Anterior cingulate cortex (tissue), 58 donors: Measurements from ENCODE around the gene CHID1.

Source experiments
- DNase-seq, 58 donors: peaks; one replicate each; lab custom pipeline; 2025; lab: John Stamatoyannopoulos, UW

The CHID1 gene

DNA sequence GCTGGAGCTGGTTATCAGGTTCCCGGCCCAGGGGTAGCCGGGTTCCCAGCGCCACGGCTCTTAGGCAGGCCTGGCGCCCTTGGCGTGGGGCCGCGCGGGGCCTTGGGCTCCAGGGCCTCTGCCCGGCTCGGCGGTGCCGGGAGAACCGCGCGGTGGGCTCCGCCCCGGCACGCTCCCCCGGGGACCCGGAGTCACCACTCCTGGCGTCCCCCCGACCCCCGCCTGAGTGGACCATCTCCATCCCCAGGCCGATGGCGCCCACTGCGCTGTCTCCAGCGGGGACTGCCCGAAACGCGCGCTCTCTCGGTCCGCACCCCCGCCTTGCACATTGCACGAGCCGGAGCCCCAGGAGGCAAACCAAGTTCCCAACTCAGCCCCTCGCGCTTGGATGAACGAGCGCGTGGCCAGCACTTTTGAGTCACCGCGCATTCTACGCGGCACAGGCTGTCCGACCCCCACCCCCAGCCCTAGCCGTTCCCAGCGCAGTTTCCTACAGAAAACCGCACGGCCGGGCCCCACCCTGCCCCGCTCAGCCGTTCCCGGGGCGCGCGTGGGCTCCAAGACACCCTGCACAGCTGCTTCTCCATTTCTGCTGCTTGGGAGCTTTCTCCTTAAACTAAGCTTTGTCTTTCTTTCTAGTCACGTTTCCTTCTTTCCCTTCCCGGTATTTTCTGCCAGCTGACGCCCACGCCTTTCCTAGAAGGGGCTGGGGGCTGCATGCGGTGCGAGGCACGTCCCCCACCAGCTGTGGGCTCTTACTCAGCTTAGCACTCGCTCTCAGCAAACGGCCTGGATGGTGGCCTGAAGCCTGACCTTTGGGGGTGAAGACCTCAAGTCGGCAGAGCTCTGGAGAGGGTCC lies 650 bp upstream of the CHID1 start:
- peak in 9 of 58 donors; percentile 38 to 68 (median 54) for DNase-seq

DNA sequence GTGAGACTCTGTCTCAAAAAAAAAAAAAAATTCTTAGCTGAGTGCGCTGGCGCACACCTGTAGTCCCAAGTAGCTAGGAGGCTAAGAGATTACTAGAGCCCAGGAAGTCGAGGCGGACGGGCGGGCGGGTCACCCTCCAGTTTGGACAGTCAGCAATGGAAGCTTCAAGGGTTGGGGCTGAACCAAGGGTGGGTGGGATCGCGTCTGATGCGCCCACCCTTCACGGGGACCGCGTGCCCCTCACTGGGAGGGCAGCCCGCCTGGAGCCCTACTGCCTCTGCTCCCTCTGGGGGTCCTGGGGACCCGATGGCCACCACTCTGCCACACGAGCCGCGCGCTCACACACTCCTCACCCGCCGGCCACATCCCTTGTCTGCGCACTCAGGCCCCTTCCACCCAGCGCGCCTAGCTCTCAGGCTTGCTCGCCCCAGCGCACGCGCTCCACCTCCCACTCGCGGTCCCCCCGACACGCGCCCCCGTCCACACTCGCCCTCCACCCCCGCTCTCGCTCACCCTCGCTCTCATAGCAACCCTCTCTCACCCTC lies 494 bp downstream of the CHID1 start:
- DNase-seq, result no peak

DNA sequence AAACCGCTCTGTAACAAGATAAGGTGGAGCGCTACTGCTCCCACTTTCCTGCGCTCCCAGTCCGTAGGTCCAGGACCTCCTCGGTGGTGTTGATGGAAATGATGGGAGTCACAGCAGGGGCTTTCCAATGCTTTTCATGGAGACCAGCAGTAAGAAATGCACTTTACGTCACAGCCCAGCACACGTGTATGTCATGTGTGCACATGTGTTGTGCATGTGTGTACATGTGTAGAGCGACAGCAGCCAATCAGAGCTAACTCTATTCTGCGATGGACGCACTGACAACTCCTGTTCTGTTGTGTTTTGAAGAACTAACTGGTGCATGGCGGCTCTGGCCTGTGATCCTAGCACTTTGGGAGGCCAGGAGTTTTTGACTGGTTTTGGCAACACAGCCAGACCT lies 1.2 kb downstream of the CHID1 start:
- no peak for DNase-seq

DNA sequence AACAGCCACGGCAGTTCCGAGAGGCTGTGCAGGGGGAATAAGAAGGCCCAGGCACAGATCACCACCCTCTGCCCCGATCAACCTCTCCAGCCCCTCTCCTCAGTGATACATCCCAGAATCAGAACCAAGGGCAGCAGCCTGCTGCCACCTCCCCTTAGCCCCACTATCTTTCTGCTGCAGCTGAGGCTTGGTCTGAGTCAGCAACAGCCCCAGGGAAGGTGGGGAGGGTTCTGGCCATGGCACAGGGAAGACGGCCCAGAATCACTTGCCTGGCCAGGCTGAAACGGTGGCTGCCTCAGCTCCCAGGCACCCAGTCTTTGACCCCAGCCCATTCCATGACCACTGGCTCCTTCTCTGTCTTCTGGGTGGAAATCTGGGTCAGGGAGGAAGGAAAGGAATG lies 2.3 kb downstream of the CHID1 start:
- no peak for DNase-seq

- DNase-seq, result no peak
These were observed 2.9 kb downstream of the CHID1 start for GRCh38 chr11:907668-908067.

- DNase-seq, result no peak
These were observed 4.7 kb downstream of the CHID1 start for GRCh38 chr11:905952-906351.

DNA sequence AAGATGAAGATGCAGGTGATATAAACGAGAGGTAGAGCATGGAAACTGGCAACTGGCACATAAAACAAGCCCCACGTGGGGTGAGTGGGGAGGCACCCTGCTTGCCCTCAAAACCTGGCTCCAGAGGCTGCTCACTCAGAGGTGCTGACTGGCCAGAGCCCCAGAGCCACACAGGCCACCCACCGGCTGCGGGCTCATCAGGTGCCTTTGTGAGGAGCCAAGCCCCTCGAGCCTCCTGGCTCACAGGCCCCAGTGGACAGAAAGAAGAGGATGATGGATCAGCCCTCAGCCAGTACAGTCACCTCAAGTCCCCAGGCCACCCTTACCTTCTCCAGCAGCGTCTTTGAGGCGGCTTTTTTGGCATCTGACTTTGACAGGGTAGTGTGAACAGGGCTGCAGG lies 6.2 kb downstream of the CHID1 start:
- DNase-seq, result no peak

DNA sequence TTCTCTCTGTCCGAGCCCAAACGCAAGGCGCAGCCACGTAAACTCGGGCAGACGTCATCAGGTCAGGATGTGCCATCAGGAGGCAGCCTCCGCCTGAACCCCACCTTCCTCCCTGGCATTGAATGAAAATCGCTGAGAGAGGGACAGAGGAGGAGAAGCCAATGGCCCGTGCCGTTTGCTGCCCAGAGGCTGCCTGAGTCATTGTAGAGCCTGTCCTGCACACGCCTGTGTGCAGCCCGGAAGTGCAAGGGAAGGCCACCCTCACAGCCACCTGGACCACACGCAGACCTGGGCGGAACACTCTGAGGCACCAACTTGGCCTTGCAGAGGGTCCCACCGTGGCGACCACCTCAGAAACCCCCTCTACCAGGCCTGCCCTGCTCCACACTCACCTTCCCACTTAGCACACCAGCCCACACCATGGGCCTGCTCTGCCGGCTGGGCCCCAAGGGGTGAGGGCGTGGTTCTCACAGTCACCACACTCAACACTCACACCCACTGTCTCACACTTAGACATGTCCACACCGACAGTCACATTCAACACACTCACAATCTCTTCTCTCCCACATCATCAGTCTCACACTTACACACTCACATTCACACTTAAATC lies 9.1 kb downstream of the CHID1 start:
- no peak for DNase-seq

DNA sequence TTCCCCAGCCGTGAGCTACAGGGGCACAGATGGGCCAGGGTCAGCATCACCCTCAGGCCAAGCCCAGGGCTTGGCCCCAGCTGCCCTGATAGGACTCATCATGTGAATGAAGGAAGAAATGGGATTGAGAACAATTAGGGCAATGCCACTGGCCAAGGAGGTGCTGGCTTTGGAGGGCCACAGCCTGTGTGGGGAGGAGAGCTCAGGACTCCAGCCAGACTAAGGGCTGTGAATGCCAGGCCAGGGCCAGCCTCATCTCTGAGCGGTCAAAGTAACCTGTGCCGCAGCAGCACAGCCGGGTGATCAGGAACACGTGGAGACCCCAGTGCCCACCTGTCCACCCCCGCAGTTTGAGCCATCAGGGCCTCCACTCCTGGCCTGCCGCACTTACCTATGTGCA lies 10.1 kb downstream of the CHID1 start:
- DNase-seq, result no peak

GRCh38 chr11:899724-900123 lies 10.9 kb downstream of the CHID1 start:
- DNase-seq, result no peak

DNA sequence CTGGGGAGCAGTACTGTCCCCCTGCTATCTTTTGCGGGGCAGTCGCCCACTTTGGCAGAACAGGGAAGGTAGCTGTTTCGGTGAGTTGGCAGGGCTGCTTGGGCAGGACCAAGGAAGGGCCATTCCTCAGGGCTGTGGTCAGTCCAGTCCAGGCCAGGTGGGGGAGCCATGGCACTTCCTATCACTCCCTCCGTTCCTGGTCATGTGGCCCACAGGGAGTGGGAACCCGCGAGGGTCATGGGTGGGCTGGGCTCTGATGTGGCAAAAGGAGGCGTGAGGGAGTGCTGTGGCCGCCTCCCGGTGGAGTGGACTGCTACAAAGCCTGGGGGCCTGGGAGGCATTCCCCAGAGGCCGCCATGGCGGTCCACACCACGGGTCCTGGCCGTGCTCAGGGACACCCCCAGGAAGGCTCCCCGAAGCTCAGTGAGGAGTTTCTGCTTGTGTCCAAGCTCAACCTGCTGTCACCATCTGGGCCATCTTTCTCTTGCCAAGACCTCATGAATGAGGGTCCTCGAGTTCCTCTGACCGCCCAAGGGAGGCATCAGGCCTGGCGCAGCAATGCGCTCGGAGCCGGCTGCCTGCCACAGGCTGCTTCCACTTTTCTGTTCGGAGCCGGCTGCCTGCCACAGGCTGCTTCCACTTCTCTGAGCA lies 11.9 kb downstream of the CHID1 start:
- DNase-seq, result peak in 7 of 58 donors; percentile 12 to 40 (median 28)

DNA sequence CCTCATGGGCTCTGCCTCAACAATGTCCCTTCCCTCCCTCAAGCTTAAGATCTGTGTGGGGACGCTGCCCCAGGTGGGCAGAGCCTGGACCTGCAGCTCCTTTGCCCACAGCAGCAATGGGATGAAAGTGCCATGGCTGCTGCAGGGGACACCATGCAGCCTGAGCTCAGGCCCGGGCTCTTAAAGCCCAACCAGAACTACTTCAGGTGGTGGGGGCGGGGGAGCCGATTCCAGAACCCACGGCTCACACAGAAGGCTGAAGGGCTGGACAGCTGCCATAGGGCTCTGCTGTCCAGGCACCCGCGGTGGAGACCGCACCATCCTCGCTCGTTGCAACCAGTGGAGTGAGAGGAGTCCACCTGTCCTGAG lies 12.5 kb downstream of the CHID1 start:
- DNase-seq, result peak in 2 of 58 donors; percentile 10 to 40

GRCh38 chr11:897253-898142 lies 13.1 kb downstream of the CHID1 start:
- no peak for DNase-seq

DNA sequence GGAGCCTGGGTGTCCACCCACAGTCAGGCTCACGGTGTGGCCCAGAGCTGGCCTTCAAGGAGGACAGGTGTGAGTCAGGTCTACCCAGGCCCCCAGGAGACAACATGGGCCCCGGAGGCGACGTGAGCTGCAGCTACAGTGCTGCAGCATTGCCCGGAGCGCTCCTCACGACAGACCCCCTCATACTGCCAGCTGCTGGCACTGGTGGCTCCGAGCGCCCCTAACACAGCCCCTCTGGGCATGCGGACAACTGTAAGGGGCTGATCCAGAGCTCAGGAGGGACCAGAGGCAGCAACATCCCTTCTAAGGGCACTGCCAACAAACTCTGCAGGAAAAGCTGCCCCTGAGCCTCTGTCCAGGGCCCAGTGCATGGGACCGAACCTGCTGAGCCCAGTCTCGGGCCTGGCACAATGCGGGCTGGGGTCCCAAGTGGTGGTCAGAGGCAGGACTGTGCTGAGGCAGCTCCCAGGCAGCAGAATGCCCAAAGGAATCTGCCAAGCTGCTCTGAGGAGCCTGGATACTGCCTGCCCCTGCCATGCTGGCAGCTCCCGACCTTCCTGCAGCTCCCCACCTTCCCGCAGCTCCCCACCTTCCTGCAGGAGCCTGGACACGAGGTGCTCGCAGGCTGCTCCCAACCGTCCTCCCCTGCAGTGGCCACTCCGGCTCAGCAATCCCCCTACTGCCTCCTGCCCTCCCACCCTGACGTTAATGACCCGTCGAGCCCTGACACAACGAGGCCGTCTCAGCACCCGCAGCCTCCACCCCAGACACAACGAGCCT lies 15.1 kb downstream of the CHID1 start:
- no peak for DNase-seq

DNA sequence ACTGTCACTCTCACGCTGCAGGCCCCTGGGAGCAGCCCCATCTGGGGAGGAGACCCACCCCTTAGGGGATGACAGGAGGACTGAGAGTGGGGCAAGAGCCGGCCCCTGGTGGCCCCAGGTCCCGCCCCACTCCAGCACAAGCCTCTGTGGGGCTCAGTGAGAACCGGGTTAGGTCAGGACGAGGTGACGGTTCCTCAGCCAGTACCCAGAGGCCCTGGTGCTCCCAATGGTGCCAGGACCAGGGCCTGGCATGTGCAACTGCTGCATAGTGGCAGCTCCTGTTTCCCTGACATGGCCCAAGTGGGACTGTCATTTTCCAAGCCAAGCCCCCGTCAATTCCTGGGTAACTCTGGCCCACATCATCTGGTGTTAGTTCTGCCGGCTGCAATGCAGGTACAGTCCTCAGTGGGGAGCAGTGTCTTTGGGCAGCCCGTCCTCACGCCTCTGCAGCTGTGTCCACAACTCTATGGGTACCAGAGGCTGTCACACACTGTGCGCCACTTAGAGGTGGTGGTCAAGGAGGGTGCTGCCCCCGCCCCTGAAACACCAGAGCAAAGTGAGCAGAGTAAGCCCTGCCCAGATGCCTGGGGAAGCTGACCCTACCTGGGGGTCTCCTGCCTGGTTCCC lies 15.9 kb downstream of the CHID1 start:
- no peak for DNase-seq

DNA sequence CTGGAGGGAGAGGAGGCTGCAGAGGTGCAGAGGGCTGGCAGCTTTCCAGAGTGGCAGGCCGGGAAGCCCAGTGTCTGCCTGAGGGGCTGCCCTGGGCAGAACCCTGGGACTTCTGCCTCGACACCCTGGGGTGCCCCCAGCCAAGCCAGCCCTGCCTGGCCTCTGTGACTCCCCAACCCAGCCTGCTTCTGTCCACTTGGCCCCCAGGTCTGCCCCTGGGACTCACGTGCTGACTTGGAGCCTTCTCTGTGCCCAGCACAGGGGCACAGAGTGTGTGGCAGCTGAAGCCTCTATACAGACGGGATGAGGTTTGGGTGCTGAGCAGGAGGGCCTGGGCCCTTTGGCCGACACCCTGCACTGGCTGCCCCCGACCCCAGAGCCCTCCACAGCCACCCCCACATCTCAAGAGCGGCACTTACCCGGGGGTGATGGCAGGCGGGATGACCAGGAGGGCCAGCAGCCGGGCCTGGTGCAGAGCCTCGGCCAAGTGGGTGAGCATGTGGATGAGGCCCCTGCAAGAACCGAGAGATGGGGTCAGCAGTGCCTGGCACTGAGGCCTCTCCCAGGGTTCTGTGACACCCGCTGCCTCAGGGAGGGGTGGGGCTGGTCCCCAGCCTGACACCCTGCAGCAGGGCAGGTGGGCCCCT lies 17.5 kb downstream of the CHID1 start:
- DNase-seq, result no peak

- peak in 2 of 58 donors; percentile 15 to 27 for DNase-seq
These were observed 19.6 kb downstream of the CHID1 start for GRCh38 chr11:890794-891540.
